Ishikawa (cell line): ENCODE results near the gene SREBF2.

Experiments used
- CEBPB ChIP-seq: IDR thresholded peaks from 2 replicates; pipeline ENCODE4 v1.6.1; 2012
- CREB1 ChIP-seq: IDR thresholded peaks from 2 replicates; pipeline ENCODE4 v1.6.1; 2012; ENCODE audit warnings: low read depth
- EGR1 ChIP-seq: IDR thresholded peaks from 2 replicates; pipeline ENCODE4 v1.6.1; 2012
- EP300 ChIP-seq: IDR thresholded peaks from 2 replicates; pipeline ENCODE4 v1.6.1; 2012; ENCODE audit warnings: borderline replicate concordance
- FOXM1 ChIP-seq: IDR thresholded peaks from 2 replicates; pipeline ENCODE4 v1.6.1; 2012; ENCODE audit warnings: low read depth, borderline replicate concordance
- NFIC ChIP-seq: IDR thresholded peaks from 2 replicates; pipeline ENCODE4 v1.6.1; 2012
- RAD21 ChIP-seq: IDR thresholded peaks from 2 replicates; pipeline ENCODE4 v1.6.1; 2012; ENCODE audit warnings: low read depth
- TAF1 ChIP-seq: IDR thresholded peaks from 2 replicates; pipeline ENCODE4 v1.6.1; 2012; ENCODE audit warnings: low read depth, mild to moderate bottlenecking
- TCF12 ChIP-seq: IDR thresholded peaks from 2 replicates; pipeline ENCODE4 v1.6.1; 2012; ENCODE audit warnings: low read depth
- TEAD4 ChIP-seq: IDR thresholded peaks from 2 replicates; pipeline ENCODE4 v1.6.1; 2012
- YY1 ChIP-seq: IDR thresholded peaks from 2 replicates; pipeline ENCODE4 v1.6.1; 2012; ENCODE audit warnings: low read depth
- ZBTB7A ChIP-seq: IDR thresholded peaks from 2 replicates; pipeline ENCODE4 v1.6.1; 2012; ENCODE audit warnings: low read depth
- TF ChIP-seq, protein P1 (sequence below): IDR thresholded peaks from 2 replicates; pipeline ENCODE4 v1.6.1; 2012
- TF ChIP-seq, protein P2 (sequence below): IDR thresholded peaks from 2 replicates; pipeline ENCODE4 v1.6.1; 2012; ENCODE audit warnings: low read depth, mild to moderate bottlenecking
- TF ChIP-seq, protein P3 (sequence below): IDR thresholded peaks from 2 replicates; pipeline ENCODE4 v1.6.1; 2012

The SREBF2 gene

DNA sequence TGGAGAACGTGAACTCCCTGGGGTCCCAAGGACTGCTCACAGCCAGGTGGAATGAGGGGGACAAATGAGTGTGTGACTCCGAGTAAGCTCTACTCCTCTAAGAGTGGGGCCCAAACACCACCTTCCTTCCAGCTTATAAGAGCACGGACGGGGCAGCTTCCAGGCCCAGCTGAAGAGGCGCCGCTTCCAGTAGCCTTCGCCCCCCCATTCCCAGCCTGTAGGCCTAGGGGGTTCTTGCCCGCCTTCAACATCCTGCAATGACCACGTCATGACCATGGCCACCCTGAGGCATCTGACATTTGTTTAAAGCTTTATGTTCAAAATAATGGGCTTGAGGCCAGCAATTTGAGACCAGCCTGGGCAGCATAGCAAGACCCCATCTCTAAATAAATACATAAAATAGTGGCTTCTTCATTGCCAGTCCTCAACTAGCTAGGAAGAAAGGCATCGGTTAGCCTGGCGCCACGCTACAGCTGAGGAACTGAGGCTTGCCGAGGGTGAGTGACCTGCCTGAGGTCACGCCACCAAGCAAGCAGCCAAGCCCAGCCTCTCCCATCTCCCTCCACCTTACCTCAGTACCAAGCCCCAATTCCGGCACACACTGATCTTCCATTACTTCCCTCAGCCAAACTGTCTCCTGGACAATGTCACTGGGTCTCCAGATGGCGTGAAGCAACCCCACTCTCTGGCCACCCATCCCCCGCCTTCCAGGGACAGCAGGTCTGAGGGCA is 101.5 kb downstream of the SREBF2 start:
- TF ChIP-seq, protein P1, sequence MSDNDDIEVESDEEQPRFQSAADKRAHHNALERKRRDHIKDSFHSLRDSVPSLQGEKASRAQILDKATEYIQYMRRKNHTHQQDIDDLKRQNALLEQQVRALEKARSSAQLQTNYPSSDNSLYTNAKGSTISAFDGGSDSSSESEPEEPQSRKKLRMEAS, result no peak
- no peak for TF ChIP-seq ZBTB7A
- no peak for TF ChIP-seq TAF1
- TF ChIP-seq CEBPB, result no peak
- TF ChIP-seq TEAD4, result no peak
- no peak for TF ChIP-seq TCF12
- no peak for TF ChIP-seq NFIC
- no peak for TF ChIP-seq EGR1

DNA sequence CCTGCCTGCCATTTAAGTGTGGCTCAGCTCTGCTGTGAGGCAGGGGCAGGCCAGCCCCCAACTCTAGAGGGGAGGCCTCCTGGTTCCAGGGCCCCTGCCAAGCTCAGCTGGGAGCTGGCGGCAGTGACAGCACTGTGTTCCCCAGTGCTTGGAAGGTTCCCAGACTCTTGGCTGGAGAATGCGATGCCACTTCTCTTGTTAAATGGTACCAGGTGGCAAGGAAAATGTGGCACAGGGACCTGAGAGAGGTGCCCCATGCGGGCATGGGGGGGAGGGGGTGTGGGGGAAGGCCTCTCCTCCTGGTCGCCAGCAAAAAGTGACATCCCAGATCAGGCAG is 102.1 kb downstream of the SREBF2 start:
- TF ChIP-seq CREB1 (no peak), EP300 (no peak), NFIC (no peak), TAF1 (no peak), TEAD4 (no peak), ZBTB7A (no peak), FOXM1 (no peak), EGR1 (no peak), RAD21 (no peak)
- TF ChIP-seq, protein P2, sequence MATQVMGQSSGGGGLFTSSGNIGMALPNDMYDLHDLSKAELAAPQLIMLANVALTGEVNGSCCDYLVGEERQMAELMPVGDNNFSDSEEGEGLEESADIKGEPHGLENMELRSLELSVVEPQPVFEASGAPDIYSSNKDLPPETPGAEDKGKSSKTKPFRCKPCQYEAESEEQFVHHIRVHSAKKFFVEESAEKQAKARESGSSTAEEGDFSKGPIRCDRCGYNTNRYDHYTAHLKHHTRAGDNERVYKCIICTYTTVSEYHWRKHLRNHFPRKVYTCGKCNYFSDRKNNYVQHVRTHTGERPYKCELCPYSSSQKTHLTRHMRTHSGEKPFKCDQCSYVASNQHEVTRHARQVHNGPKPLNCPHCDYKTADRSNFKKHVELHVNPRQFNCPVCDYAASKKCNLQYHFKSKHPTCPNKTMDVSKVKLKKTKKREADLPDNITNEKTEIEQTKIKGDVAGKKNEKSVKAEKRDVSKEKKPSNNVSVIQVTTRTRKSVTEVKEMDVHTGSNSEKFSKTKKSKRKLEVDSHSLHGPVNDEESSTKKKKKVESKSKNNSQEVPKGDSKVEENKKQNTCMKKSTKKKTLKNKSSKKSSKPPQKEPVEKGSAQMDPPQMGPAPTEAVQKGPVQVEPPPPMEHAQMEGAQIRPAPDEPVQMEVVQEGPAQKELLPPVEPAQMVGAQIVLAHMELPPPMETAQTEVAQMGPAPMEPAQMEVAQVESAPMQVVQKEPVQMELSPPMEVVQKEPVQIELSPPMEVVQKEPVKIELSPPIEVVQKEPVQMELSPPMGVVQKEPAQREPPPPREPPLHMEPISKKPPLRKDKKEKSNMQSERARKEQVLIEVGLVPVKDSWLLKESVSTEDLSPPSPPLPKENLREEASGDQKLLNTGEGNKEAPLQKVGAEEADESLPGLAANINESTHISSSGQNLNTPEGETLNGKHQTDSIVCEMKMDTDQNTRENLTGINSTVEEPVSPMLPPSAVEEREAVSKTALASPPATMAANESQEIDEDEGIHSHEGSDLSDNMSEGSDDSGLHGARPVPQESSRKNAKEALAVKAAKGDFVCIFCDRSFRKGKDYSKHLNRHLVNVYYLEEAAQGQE, result no peak

DNA sequence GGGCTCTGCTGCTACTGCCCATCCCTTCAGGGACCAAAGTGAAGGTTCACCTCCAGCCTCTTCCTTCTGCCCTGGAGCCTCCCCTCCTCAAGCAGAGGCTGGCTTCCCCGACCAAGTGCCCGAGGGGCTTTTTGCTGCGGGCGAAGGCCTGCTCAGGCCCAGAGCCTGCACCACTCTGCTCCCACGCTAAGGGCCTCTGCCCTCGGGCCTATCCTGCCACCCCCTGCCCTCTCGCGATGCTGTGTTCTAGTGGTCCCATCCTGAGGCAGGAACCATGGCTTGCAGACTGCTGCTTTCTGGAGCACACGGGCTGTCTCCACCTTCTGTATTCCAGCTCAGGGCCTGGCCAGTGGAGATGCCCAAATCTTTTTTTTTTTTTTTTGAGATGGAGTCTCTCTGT is 102.6 kb downstream of the SREBF2 start:
- TF ChIP-seq, protein P3, sequence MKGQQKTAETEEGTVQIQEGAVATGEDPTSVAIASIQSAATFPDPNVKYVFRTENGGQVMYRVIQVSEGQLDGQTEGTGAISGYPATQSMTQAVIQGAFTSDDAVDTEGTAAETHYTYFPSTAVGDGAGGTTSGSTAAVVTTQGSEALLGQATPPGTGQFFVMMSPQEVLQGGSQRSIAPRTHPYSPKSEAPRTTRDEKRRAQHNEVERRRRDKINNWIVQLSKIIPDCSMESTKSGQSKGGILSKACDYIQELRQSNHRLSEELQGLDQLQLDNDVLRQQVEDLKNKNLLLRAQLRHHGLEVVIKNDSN, result no peak
- TF ChIP-seq TCF12 (no peak), TEAD4 (no peak), YY1 (no peak), RAD21 (no peak), CREB1 (no peak)

DNA sequence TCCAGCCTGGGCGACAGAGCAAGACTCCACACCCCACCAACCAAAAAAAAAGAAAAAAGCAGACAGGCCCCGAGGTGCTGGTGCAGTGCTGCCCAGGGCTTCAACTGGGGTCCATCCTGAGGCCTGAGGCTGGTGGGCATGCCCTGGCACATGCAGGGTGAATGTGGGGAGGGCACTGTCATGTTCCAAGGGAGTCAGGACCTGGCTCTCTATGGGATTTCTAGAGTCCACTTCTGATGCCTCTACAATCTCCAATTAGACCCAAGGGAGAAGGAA is 103.9 kb downstream of the SREBF2 start:
- TF ChIP-seq ZBTB7A, result no peak
- no peak for TF ChIP-seq CREB1
- TF ChIP-seq, protein P1, result no peak
- TF ChIP-seq TEAD4, result no peak
- no peak for TF ChIP-seq EP300
- no peak for TF ChIP-seq FOXM1
- TF ChIP-seq CEBPB, result no peak

DNA sequence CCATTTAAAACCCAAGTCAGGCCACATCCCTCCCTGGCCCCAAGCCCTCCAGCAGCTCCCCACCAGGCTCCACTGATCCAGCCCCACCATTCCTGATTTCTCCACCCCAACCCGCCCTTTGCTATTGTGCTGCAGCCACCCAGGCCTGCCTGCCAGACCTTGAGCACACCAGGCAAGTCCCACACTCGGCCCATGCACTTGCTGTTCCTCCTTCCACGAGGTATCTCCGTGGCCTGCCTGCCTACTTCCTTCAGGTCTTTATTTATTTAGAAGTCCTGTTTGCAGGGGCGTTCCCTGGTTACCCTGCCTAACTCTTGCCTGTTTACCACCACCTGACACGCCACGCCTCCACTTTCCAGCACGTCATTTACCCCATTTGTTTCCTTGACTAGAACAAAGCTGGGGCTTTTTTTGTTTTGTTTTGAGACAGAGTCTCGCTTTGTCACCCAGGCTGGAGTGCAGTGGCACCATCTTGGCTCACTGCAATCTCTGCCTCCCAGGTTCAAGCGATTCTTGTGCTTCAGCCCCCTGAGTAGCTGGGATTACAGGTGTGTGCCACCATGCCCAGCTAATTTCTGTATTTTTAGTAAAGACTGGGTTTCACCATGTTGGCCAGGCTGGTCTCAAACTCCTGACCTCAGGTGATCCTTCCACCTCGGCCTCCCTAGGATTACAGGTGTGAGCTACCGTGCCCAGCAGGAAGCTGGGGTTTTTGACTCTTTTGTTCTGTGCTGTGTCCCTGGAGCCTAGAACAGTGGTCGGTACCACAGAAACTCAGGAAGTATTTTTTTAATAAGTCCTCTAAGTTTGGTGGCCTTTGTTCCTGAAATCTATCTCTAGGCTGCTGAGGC is 107.3 kb downstream of the SREBF2 start:
- TF ChIP-seq TEAD4 (no peak), FOXM1 (no peak), TAF1 (no peak), EGR1 (no peak), YY1 (no peak), RAD21 (no peak), ZBTB7A (no peak), CEBPB (no peak), CREB1 (no peak), NFIC (no peak), TCF12 (no peak)
- TF ChIP-seq, protein P2, result no peak
- TF ChIP-seq, protein P3, result no peak
- TF ChIP-seq, protein P1, result no peak
